ENCODE measurements around the gene SIX4.
"Not testable (repeated sequence)": the region's sequence is repeated elsewhere in the genome, so short reads cannot be mapped to it uniquely, and the experiment has no call there.

Gene SIX4

GRCh38 chr14:60723907-60724618, at the start of gene SIX4:
Gene SIX4, minus strand, starts transcription at chr14:60724351. Its CDS starts 277 bp downstream, at chr14:60724074.
- peak; percentile 71 for DNase-seq (ENCODE audit: low read depth)

- no peak for DNase-seq (ENCODE audit: low read depth)
Observed at GRCh38 chr14:60773558-60773957, 49.4 kb upstream of the SIX4 start.

DNA sequence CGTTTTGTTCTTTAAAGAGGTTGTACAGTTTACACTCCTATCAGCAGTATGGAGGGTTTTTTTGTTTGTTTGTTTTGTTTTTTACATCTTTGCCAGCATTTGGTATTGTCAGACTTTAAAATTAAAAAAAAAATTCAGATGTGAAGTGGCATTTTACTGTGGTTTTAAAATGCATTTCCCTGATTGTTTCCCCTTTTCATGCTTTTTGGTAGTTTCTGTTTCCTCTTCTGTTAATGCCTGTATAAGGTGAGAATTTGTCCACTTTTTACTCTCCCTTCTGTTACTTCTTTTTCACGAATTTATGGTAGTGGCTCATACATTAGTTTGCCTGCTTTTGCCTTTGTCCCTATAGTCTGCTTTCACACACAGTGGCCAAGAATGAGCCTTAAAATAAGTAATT, 47.0 kb upstream of the SIX4 start:
- DNase-seq (ENCODE audit: low read depth) = no peak

DNA sequence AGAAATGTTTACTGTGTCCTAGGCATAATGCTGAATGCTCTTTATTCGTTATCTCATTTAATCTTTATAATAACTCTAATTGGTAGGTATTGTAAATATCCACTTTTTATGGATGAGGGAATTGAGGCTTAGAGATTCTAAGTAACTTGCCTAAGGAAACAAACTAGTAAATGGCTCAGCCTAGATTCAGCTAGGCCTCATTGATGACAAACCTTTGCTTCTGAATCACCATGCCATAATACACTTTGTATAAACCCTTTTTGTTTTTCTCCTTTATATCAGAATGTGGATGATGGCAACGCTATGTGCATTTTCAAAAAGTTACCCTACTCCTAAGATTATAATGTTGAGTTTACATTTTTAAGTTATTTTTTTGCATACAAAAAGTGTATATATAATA, 44.5 kb upstream of the SIX4 start:
- no peak for DNase-seq (ENCODE audit: low read depth)

DNA sequence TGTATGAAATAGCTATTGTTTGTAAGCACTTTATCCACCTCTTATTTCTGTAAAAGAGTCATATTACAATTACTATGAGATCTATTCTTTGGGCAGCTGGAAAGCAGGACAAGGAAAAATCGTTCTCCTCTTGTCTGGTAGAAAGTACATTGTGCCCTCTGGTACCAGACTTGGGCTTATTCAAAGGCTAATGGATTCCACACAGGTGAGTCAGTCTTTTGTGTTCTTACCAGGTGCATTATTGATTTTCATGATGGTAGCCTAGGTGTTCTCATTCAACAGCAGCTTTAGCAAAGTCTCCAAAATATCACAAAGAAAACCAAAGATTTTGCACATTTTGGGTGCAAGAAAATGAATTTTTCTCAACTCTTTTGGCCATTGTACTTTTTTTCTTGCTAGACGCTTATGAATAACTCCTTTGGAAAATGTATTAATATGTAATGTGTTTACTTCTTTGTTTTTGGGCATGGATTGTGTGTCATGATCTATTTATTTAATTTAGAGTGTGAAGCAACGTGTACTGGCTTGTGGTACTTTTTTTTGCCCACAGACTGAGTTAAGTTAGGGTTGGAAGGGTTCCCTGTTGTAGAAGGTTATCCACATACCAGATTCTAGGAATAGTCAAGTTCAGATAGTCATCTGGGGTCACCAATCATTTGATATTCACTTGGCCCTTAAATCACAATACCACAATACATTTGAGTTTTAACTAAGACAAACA, 36.7 kb upstream of the SIX4 start:
- no peak for DNase-seq (ENCODE audit: low read depth)

DNA sequence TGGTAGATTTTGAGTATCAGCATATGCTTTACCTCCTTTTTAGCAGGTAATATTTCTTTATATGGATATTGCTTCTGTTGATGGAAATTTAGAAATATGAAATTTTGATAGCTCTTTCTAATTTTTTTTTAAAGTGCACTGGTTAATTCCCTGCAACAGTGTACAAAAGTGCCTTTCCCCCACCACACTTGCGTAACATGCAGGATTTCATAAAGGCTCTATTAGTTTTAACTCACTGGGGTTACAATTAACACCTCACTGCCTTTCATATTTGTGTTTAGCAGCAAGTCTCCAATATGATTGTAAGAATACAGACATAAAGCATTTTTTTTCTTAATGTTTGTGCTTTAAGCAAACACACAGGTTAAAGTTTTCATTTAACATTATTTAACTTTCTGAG, 36.1 kb upstream of the SIX4 start:
- peak; percentile 12 for DNase-seq (ENCODE audit: low read depth)

GRCh38 chr14:60758885-60759284, 34.7 kb upstream of the SIX4 start:
- DNase-seq (ENCODE audit: low read depth) = peak; percentile 6

- peak; percentile 31 for DNase-seq (ENCODE audit: low read depth)
Observed at GRCh38 chr14:60757567-60758002, 33.4 kb upstream of the SIX4 start.

- no peak for DNase-seq (ENCODE audit: low read depth)
Observed at GRCh38 chr14:60756847-60757246, 32.7 kb upstream of the SIX4 start.

GRCh38 chr14:60753264-60754119, 29.3 kb upstream of the SIX4 start:
- peak; percentile 79 for DNase-seq (ENCODE audit: low read depth)

DNA sequence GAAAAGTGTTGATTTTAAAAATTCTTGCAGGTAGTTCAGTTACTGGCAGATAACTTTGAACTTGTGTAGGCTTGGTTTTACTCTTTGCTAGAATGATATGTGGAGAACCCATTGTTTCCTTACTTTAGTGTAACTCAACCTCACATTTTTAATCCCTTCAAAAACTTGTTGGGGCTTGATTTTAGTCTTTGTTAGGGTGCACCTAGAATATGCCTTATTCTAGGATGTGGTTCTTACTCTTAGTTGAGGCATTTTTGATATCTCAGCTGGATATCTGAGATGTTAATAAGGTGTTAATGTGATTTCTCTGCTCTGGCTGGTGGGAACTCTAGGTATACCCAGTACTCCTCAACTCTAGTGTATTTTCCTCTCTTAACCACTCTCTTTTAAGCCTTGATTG, 20.4 kb upstream of the SIX4 start:
- DNase-seq (ENCODE audit: low read depth) = no peak

DNA sequence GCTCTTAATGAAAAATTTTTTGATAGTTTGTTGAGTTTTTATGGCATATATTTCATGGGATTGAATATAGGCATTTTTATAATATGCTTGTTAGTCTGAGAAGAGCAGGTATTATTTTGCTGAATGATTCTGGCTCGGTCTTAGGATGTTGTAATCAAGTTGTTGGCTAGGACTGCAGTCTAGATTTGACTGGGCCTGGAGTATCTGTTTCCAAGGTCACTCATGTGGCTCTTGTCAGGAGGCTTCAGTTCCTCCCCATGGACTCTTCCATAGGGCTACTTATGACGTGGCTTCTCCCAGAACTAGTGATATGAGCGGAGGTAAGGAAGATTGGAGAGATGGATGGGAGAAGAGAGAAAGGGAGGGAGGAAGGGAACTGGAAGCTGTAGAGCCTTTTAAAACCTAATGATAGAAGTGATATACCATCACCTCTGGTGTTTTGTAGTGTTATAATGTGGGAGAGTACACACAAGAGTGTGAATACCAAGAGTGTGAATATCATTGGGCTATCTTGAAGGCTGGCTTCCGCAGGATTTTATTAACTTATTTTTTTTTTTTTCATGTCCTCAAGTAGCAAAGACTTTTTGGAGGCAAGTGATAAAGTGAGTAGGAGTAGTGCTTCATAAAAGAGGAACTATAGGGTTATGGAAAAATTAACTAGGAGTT, 14.8 kb upstream of the SIX4 start:
- no peak for DNase-seq (ENCODE audit: low read depth)

- DNase-seq (ENCODE audit: low read depth) = peak; percentile 58
Observed at GRCh38 chr14:60736494-60736893, 12.3 kb upstream of the SIX4 start.

GRCh38 chr14:60735416-60735815, 11.3 kb upstream of the SIX4 start:
- no peak for DNase-seq (ENCODE audit: low read depth)

DNA sequence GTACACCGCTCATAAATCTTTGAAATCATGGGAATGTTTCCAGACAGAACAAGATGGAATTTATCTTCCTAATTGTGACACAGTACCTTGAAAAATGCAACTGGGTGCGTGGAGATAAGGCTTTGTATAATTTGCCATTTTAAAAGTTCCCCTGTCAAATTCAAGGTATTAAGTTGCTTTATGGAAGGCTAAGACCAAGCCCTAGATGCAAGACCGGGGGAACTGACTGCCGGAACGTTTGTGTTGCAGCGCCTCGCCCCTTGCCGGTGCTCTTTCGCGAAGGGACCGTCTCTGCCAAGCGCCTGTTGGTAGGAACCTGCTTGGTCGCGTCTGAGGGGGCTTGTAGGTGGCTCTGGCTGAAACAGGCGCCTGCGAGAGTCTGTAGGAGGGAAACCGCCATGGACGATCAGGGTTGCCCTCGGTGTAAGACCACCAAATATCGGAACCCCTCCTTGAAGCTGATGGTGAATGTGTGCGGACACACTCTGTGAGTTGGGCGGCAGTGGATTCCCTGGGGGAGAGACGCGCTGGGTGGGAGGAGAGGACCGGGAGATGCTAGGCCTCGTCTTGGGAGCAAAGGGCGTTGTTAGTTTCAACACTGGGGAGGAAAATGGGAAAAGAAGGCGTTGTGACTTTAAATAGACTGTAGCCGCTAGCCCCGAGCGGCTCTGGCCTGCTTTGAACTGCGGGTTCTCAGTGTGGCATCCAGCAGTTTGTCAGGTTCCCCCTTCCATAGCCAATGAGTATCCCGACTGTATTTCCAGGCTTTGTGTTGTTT, 10.5 kb upstream of the SIX4 start, which contains the start of gene MNAT1:
MNAT1 (plus strand) TSS at position 297 of the 778 bp plus-strand sequence; CDS start at position 399, 102 bp downstream.
- peak; percentile 83 for DNase-seq (ENCODE audit: low read depth)

- DNase-seq (ENCODE audit: low read depth) = no peak
Observed at GRCh38 chr14:60732840-60733483, 8.8 kb upstream of the SIX4 start.

- DNase-seq (ENCODE audit: low read depth) = not testable (repeated sequence)
Observed at GRCh38 chr14:60731291-60731690, 7.1 kb upstream of the SIX4 start.

GRCh38 chr14:60723116-60723906, 840 bp downstream of the SIX4 start:
- DNase-seq (ENCODE audit: low read depth) = peak; percentile 55

GRCh38 chr14:60722357-60723115, 1.6 kb downstream of the SIX4 start:
- DNase-seq (ENCODE audit: low read depth) = peak; percentile 31

Data from amniotic epithelial cell (primary cell).